Neural progenitor cell (in vitro differentiated cells): ENCODE measurements around the gene SPATA31D3.

ENCODE experiments used
- CTCF ChIP-seq: fragments of 200-600 bp; sonication (generic); IDR thresholded peaks from 2 replicates; pipeline ENCODE4 v1.5.1; 2017; ENCODE audit warnings: antibody characterized with exemption, mild to moderate bottlenecking
- EZH2 ChIP-seq: fragments of 200-600 bp; sonication (generic); IDR thresholded peaks from 2 replicates; pipeline ENCODE4 v1.6.1; 2017; ENCODE audit warnings: antibody characterized with exemption, mild to moderate bottlenecking, moderate library complexity
- EZH2phosphoT487 ChIP-seq: fragments of 200-600 bp; sonication (generic); IDR thresholded peaks from 2 replicates; pipeline ENCODE4 v1.6.1; 2017; ENCODE audit warnings: antibody characterized with exemption

- TF ChIP-seq CTCF: no peak
- no peak for TF ChIP-seq EZH2
- TF ChIP-seq EZH2phosphoT487: no peak
Observed at GRCh38 chr9:81898851-81899250, 44.4 kb upstream of the SPATA31D3 start.
